B cell (primary cell): ENCODE data around the gene DNAAF8.

Experiments
- EZH2 ChIP-seq: IDR thresholded peaks from 2 replicates; pipeline ENCODE4 v1.6.1; 2012; ENCODE audit warnings: borderline replicate concordance, low read depth, mild to moderate bottlenecking, moderate library complexity, low read length; ENCODE audit not compliant: insufficient read depth, poor library complexity, severe bottlenecking
- TF ChIP-seq, protein P1 (sequence below): fragments of 200-600 bp; IDR thresholded peaks from one replicate; pipeline ENCODE4 v1.8.0; 2022; ENCODE audit warnings: antibody characterized with exemption, mild to moderate bottlenecking

DNA sequence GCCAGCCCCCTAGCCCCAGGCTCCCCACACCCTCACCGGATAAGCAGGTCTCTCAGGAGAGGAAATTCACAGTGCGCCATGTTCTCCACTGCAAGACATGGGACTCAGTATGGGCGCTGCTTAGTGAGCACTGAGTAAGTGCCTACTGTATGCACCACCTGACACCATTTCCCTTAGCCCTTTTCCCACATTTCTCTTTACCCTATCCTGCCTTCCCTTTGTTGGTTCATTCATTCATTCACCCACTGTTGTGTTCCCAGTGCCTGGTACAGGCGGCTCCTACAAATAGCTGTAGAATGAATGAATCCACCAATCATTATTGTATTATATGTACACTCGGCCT, 43.7 kb downstream of the DNAAF8 start:
- no peak for TF ChIP-seq EZH2
- TF ChIP-seq, protein P1, sequence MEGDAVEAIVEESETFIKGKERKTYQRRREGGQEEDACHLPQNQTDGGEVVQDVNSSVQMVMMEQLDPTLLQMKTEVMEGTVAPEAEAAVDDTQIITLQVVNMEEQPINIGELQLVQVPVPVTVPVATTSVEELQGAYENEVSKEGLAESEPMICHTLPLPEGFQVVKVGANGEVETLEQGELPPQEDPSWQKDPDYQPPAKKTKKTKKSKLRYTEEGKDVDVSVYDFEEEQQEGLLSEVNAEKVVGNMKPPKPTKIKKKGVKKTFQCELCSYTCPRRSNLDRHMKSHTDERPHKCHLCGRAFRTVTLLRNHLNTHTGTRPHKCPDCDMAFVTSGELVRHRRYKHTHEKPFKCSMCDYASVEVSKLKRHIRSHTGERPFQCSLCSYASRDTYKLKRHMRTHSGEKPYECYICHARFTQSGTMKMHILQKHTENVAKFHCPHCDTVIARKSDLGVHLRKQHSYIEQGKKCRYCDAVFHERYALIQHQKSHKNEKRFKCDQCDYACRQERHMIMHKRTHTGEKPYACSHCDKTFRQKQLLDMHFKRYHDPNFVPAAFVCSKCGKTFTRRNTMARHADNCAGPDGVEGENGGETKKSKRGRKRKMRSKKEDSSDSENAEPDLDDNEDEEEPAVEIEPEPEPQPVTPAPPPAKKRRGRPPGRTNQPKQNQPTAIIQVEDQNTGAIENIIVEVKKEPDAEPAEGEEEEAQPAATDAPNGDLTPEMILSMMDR, result no peak
